K562 treated with DMSO at 1 percent for 24 hours (cell line): Measurements from ENCODE around the gene TTYH3. TPM values are rescaled to one million over a fixed set of nuclear protein-coding genes. Genes with fewer than 3 reads are reported as not detected.

Experiments used
- total RNA-seq: library from RNA; unstranded; fragments of 300-600 nt; gene quantifications from 2 replicates; pipeline ENCODE4 v1.2.3, GENCODE V29; 2022; ENCODE audit warnings: low read depth; ENCODE audit not compliant: insufficient read depth

TTYH3 gene, protein sequence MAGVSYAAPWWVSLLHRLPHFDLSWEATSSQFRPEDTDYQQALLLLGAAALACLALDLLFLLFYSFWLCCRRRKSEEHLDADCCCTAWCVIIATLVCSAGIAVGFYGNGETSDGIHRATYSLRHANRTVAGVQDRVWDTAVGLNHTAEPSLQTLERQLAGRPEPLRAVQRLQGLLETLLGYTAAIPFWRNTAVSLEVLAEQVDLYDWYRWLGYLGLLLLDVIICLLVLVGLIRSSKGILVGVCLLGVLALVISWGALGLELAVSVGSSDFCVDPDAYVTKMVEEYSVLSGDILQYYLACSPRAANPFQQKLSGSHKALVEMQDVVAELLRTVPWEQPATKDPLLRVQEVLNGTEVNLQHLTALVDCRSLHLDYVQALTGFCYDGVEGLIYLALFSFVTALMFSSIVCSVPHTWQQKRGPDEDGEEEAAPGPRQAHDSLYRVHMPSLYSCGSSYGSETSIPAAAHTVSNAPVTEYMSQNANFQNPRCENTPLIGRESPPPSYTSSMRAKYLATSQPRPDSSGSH
- 11.2 TPM in 2 replicates for total RNA-seq

DNA sequence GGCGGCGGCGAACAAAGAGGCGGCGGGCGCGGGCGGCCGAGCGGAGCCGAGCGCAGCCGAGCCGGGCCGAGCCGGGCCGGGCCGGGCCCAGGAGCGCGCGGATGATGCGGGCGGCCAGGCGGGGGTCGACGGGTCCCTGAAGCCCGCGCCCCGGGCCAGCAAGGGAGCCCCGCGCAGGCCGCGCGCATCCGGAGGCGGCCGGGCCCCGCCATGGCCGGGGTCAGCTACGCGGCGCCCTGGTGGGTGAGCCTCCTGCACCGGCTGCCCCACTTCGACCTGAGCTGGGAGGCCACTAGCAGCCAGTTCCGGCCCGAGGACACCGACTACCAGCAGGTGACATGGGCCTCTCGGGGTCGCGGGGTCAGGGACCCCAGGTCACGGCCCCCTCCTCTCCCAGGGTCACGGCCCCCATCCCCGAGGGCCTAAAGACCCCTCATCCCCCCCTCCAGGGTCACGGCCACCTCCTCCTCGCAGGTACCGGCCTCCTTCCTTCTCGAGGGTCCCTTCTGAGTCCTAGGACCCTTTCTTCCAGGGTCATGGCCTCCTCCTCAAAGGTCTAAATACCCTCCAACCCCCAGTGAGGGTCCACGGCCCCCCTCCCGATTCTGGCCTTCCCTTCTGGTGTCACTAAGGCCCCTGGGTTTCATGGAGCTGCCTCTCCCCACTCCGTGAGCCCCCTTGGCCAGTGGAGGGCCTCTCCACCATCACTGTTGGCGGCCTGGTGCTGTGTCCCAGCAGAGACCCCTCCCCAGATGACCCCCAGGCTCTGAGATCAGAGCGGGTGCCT is at the start of gene TTYH3:
Gene TTYH3, plus strand, starts transcription at position 41 of the 787 bp plus-strand sequence. Its CDS starts 170 bp downstream, at position 211.

DNA sequence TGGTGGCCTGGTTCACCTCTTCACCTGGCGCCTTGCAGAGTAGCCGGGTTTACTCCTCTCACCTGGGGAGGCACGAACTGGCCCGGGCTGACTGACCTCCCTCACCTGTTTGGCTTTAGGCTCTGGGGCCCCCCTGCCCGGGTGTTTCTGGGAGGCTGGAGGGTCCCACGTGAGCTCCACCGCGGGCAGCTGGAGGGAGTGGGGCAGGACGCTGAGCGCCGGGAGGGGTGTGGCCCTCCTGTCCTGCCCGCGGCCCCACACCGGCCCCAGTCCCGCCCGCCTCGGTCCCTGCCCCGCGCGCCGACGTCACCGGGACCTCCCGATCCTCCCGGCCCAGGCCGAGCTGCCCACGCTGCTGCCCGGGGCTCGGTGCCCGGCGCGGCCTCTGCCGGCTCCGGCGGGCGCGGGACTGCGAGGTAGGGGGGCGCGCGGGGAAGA is 56.1 kb downstream of the TTYH3 start, which contains the start of gene AMZ1:
Gene AMZ1, plus strand, starts transcription at position 322 of the 438 bp plus-strand sequence. CDS start 12,250 bp downstream, outside the sequence.

Other genes with a start within 250 kb of the TTYH3 start
- 58.3 and 62.6 TPM in 2 replicates for gene CHST12, start 228.4 kb upstream of the TTYH3 start, total RNA-seq
- gene GRIFIN, start 155.6 kb upstream of the TTYH3 start, total RNA-seq, result not detected in 2 replicates
- gene LFNG, start 112.2 kb upstream of the TTYH3 start, total RNA-seq, result 0.76 and 0.83 TPM in 2 replicates
- 64.4 and 76.4 TPM in 2 replicates for gene BRAT1, start 76.5 kb upstream of the TTYH3 start, total RNA-seq
- 8.7 and 11.5 TPM in 2 replicates for gene IQCE, start 73.0 kb upstream of the TTYH3 start, total RNA-seq
- 0.07 TPM in 1 of 2 replicates, not detected in the other for gene AMZ1, start 56.2 kb downstream of the TTYH3 start, total RNA-seq
- 40.0 and 45.0 TPM in 2 replicates for gene GNA12, start 212.3 kb downstream of the TTYH3 start, total RNA-seq